ENCODE results near the gene FIGNL1.

GRCh38 chr7:50418526-50419290 is 31.4 kb downstream of the FIGNL1 start:
- TF ChIP-seq CTCF (IDR thresholded peaks at IDR 0.05; ENCODE audit: low read depth, low read length) (no peak), EZH2phosphoT487 (IDR thresholded peaks at IDR 0.05; ENCODE audit: low read depth) (no peak)
